ENCODE data around the gene CEP164. TPM values are rescaled to one million over a fixed set of nuclear protein-coding genes. Genes with fewer than 3 reads are reported as not detected.

The CEP164 gene
- total and polyA plus RNA-seq, 10 of the 15 experiments (the other 5 are each of a cell fraction or from before 2014, with no cell fraction given): 4.2 to 31.2 (median 20.2) TPM

DNA sequence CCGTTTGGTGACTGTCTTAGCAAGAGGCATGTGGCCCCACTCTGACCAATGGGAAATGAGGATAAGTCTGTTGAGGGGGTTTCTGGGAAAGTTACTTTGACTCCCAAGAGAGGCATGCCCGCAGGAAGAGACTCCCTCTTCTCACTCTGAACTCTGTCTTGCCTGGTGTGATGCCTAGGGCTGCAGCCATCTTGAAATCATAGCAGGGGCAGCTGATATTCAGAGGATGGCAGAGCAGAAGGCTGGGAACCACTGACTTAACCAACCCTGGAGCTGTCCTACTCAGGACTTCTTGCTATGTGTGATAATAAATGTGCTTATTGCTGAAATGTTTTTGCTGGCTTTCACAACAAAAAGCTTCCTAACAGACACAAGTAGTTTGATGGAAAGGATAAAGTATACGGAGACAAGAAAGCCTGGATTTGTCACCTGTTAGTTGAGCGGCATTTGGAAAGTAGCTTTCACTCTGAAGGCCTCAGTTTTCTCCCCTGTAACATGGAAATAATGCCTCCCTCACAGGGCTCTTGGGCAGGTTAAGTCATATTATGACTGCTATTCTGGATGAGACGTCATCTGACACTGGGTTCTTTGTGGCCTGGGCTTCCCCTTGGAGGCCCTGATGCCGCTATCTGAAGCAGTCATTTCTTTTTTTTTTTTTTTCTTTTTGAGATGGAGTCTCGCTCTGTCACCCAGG, 128.5 kb downstream of the CEP164 start (continued):
- TF ChIP-seq, protein P1, sequence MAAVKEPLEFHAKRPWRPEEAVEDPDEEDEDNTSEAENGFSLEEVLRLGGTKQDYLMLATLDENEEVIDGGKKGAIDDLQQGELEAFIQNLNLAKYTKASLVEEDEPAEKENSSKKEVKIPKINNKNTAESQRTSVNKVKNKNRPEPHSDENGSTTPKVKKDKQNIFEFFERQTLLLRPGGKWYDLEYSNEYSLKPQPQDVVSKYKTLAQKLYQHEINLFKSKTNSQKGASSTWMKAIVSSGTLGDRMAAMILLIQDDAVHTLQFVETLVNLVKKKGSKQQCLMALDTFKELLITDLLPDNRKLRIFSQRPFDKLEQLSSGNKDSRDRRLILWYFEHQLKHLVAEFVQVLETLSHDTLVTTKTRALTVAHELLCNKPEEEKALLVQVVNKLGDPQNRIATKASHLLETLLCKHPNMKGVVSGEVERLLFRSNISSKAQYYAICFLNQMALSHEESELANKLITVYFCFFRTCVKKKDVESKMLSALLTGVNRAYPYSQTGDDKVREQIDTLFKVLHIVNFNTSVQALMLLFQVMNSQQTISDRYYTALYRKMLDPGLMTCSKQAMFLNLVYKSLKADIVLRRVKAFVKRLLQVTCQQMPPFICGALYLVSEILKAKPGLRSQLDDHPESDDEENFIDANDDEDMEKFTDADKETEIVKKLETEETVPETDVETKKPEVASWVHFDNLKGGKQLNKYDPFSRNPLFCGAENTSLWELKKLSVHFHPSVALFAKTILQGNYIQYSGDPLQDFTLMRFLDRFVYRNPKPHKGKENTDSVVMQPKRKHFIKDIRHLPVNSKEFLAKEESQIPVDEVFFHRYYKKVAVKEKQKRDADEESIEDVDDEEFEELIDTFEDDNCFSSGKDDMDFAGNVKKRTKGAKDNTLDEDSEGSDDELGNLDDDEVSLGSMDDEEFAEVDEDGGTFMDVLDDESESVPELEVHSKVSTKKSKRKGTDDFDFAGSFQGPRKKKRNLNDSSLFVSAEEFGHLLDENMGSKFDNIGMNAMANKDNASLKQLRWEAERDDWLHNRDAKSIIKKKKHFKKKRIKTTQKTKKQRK (IDR thresholded peaks at IDR 0.05; ENCODE audit: low read depth, low read length): no peak
- TF ChIP-seq TCF3 (IDR thresholded peaks at IDR 0.05; ENCODE audit: borderline replicate concordance, insufficient read depth, low read depth, low read length) (no peak), CHD2 (IDR thresholded peaks at IDR 0.05; ENCODE audit: borderline replicate concordance, low read depth, low read length) (no peak), KAT2A (conservative IDR thresholded peaks at IDR 0.05; ENCODE audit: control insufficient read depth, low read depth, low read length) (no peak), NFYA (IDR thresholded peaks at IDR 0.05; ENCODE audit: borderline replicate concordance, low read depth, low read length) (no peak), ZNF24 (IDR thresholded peaks at IDR 0.05) (no peak), TCF12 (IDR thresholded peaks at IDR 0.05; ENCODE audit: low read depth, low read length) (no peak), POU2F2 (IDR thresholded peaks at IDR 0.05; ENCODE audit: borderline replicate concordance, low read depth, low read length) (no peak), BHLHE40 (IDR thresholded peaks at IDR 0.05; ENCODE audit: borderline replicate concordance in 1 of 2, low read depth in 2 of 2, low read length in 1 of 2) (no peak), CREB1 (IDR thresholded peaks at IDR 0.05; ENCODE audit: low read depth) (peak; percentile 91), RAD51 (IDR thresholded peaks at IDR 0.05) (peak; percentile 41; the same call in 1 of the 2 replicates), CBFB (IDR thresholded peaks at IDR 0.05; ENCODE audit: low read depth) (peak; percentile 74), ZNF622 (IDR thresholded peaks at IDR 0.05) (no peak), NR2C1 (IDR thresholded peaks at IDR 0.05) (no peak), SREBF1 (IDR thresholded peaks at IDR 0.05; ENCODE audit: low read length) (no peak), IRF4 (IDR thresholded peaks at IDR 0.05; ENCODE audit: low read depth, low read length) (peak; percentile 77; the same call in 1 of the 2 replicates)
- TF ChIP-seq, protein P2, sequence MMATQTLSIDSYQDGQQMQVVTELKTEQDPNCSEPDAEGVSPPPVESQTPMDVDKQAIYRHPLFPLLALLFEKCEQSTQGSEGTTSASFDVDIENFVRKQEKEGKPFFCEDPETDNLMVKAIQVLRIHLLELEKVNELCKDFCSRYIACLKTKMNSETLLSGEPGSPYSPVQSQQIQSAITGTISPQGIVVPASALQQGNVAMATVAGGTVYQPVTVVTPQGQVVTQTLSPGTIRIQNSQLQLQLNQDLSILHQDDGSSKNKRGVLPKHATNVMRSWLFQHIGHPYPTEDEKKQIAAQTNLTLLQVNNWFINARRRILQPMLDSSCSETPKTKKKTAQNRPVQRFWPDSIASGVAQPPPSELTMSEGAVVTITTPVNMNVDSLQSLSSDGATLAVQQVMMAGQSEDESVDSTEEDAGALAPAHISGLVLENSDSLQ (IDR thresholded peaks at IDR 0.05): peak; percentile 77
- TF ChIP-seq, protein P3, sequence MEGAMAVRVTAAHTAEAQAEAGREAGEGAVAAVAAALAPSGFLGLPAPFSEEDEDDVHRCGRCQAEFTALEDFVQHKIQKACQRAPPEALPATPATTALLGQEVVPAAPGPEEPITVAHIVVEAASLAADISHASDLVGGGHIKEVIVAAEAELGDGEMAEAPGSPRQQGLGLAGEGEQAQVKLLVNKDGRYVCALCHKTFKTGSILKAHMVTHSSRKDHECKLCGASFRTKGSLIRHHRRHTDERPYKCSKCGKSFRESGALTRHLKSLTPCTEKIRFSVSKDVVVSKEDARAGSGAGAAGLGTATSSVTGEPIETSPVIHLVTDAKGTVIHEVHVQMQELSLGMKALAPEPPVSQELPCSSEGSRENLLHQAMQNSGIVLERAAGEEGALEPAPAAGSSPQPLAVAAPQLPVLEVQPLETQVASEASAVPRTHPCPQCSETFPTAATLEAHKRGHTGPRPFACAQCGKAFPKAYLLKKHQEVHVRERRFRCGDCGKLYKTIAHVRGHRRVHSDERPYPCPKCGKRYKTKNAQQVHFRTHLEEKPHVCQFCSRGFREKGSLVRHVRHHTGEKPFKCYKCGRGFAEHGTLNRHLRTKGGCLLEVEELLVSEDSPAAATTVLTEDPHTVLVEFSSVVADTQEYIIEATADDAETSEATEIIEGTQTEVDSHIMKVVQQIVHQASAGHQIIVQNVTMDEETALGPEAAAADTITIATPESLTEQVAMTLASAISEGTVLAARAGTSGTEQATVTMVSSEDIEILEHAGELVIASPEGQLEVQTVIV (IDR thresholded peaks at IDR 0.05; ENCODE audit: borderline replicate concordance, partially characterized antibody): no peak
- TF ChIP-seq, protein P4, sequence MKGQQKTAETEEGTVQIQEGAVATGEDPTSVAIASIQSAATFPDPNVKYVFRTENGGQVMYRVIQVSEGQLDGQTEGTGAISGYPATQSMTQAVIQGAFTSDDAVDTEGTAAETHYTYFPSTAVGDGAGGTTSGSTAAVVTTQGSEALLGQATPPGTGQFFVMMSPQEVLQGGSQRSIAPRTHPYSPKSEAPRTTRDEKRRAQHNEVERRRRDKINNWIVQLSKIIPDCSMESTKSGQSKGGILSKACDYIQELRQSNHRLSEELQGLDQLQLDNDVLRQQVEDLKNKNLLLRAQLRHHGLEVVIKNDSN (IDR thresholded peaks at IDR 0.05; ENCODE audit: borderline replicate concordance, extremely low read length, insufficient read depth, low read depth, low read length): no peak
- TF ChIP-seq, protein P5, sequence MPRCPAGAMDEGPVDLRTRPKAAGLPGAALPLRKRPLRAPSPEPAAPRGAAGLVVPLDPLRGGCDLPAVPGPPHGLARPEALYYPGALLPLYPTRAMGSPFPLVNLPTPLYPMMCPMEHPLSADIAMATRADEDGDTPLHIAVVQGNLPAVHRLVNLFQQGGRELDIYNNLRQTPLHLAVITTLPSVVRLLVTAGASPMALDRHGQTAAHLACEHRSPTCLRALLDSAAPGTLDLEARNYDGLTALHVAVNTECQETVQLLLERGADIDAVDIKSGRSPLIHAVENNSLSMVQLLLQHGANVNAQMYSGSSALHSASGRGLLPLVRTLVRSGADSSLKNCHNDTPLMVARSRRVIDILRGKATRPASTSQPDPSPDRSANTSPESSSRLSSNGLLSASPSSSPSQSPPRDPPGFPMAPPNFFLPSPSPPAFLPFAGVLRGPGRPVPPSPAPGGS (IDR thresholded peaks at IDR 0.05; ENCODE audit: borderline replicate concordance, insufficient read depth, low read depth, low read length, poor library complexity, severe bottlenecking): peak; percentile 62

Data from GM12878 (cell line).